Natural killer cell (primary cell): Measurements from ENCODE around the gene WDR77. TPM values are rescaled to one million over a fixed set of nuclear protein-coding genes. Genes with fewer than 3 reads are reported as not detected.

ENCODE experiments used
- ATAC-seq, 3 donors: fragments of 150-1000 bp in 2 of 3; fragments of 200-7000 bp in 1 of 3; cut with Tn5 transposase; 1 replicate in 1 of 3; 2 replicates in 2 of 3; pipeline ENCODE4 v1.10.0; 2021; ENCODE audit warnings: mild to moderate bottlenecking in 2 of 3, moderate library complexity in 2 of 3
- DNase-seq, 2 donors: peaks; one replicate each; pipeline versions ENCODE4 v3.0.0 to v3.0.0-alpha.2; 2013 to 2021; ENCODE audit warnings: mixed read lengths in 1 of 2
- H3K27ac ChIP-seq: one replicate; pipeline ENCODE4 v1.5.1; 2013; ENCODE audit warnings: mild to moderate bottlenecking, low read length
- H3K27me3 ChIP-seq: one replicate; pipeline ENCODE4 v1.6.1; 2013; ENCODE audit warnings: low read length; ENCODE audit not compliant: control insufficient read depth, insufficient read depth
- H3K36me3 ChIP-seq: one replicate; pipeline ENCODE4 v1.6.1; 2013; ENCODE audit warnings: low read length; ENCODE audit not compliant: control insufficient read depth, insufficient read depth
- H3K4me1 ChIP-seq: one replicate; pipeline ENCODE4 v1.6.1; 2013; ENCODE audit warnings: low read length; ENCODE audit not compliant: control insufficient read depth, insufficient read depth
- H3K4me3 ChIP-seq: one replicate; pipeline ENCODE4 v1.5.1; 2013; ENCODE audit warnings: low read length
- H3K9me3 ChIP-seq: one replicate; pipeline ENCODE4 v1.6.1; 2013; ENCODE audit warnings: low read length; ENCODE audit not compliant: control insufficient read depth, insufficient read depth
- H3K27ac Mint-ChIP-seq, 2 donors: one replicate each; pipeline ENCODE4 v1.8.0; 2022; ENCODE audit warnings: mild to moderate bottlenecking in 2 of 2, mixed read lengths in 2 of 2, moderate library complexity in 1 of 2
- H3K27me3 Mint-ChIP-seq, 2 donors: one replicate each; pipeline ENCODE4 v1.8.0; 2022; ENCODE audit warnings: low read depth in 2 of 2, mixed read lengths in 2 of 2
- H3K36me3 Mint-ChIP-seq: one replicate; pipeline ENCODE4 v1.8.0; 2022; ENCODE audit warnings: mixed read lengths
- H3K4me1 Mint-ChIP-seq, 2 donors: one replicate each; pipeline ENCODE4 v1.8.0; 2022; ENCODE audit warnings: mixed read lengths in 2 of 2
- H3K4me3 Mint-ChIP-seq: one replicate; pipeline ENCODE4 v1.8.0; 2022; ENCODE audit warnings: mild to moderate bottlenecking, moderate library complexity, mixed read lengths
- H3K9me3 Mint-ChIP-seq, 2 donors: one replicate each; pipeline ENCODE4 v1.8.0; 2022; ENCODE audit warnings: mixed read lengths in 2 of 2
- CTCF ChIP-seq: fragments of 200-600 bp; IDR thresholded peaks from one replicate; pipeline ENCODE4 v1.8.0; 2022; ENCODE audit warnings: antibody characterized with exemption
- WGBS: methylation state at CpG from one replicate; pipeline ENCODE4 v1.1.7; 2013; ENCODE audit warnings: missing lambda C conversion rate; ENCODE audit not compliant: insufficient coverage; 5-methylcytosine and 5-hydroxymethylcytosine counted together
- intact Hi-C: fragments of 100-400 bp; cut with micrococcal nuclease; formaldehyde crosslinking; loops from one replicate; pipeline ENCODE4 v1.14.2; 2022
- total RNA-seq, 4 donors: library from RNA; stranded (reverse); fragments of 120-200 nt in 1 of 4; gene quantifications; one replicate each; pipeline versions ENCODE4 v1.2.3 to v1.2.4, GENCODE V29; 2013 to 2022

Gene WDR77
- total RNA-seq, 3 donors from 2014 or later (not counting 1 experiment from before 2014, with no cell fraction given), result 15.5 to 20.8 (median 17.8) TPM

- Mint-ChIP-seq H3K36me3 (peaks cover 24% of the 10 kb centered on the region), H3K27me3 (no peaks in the 10 kb centered on the region), H3K4me3 (no peak overlapping the region), H3K9me3 (no peaks in the 10 kb centered on the region), H3K4me1 (peaks cover 13 to 15% of the 10 kb centered on the region in 2 donors), H3K27ac (no peak overlapping the region)
- no peak for ATAC-seq
- Histone ChIP-seq H3K27ac (no peak overlapping the region), H3K27me3 (no peaks in the 10 kb centered on the region), H3K36me3 (peaks cover 64% of the 10 kb centered on the region), H3K4me3 (no peak overlapping the region), H3K4me1 (no peaks in the 10 kb centered on the region), H3K9me3 (no peaks in the 10 kb centered on the region)
- 99% methylated on average over 3 of the region's 4 CpGs for WGBS
- DNase-seq, result no peak
- TF ChIP-seq CTCF, result no peak
- intact Hi-C loops, result no loop called here
Observed at GRCh38 chr1:111442457-111442856, 6.6 kb downstream of the WDR77 start.

DNA sequence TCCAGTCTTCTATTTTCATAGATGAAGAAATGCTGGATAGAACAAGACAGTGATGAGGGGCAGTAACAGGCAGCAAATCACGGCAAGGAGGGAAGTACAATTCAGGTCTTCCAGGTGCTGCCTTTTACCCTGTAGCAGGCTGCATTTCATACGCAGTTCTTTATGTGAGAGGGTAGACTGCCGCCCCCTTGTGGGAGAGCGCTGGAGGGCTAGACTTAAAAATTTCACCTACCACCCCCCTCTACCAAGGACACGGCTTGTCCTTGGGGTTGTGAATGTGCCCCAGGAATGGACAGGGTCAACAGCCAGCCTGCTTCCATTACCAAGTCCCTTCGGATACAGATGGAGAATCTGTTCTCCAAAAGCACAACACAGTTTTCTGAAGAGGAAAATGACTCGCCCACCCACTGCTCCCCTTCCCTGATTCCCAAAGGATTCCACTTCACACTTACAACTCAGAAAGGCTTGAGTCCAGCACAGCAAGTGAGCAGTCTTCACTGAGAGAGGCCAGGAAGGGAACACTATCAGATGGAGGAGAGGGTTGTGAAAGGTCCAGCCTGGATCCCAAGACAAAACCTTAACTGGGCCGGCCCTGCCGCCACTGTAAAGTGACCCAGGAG, 7.4 kb downstream of the WDR77 start:
- H3K27ac Mint-ChIP-seq, result no peak overlapping the region
- no peaks in the 10 kb centered on the region for H3K27me3 Mint-ChIP-seq
- Histone ChIP-seq H3K4me3 (no peak overlapping the region), H3K27ac (no peak overlapping the region), H3K4me1 (no peaks in the 10 kb centered on the region), H3K9me3 (no peaks in the 10 kb centered on the region), H3K36me3 (peaks cover 66% of the 10 kb centered on the region), H3K27me3 (no peaks in the 10 kb centered on the region)
- no peaks in the 10 kb centered on the region for H3K9me3 Mint-ChIP-seq
- DNase-seq, result peak in 1 of 2 donors; percentile 81
- peak; percentile 49 to 74 (median 64) for ATAC-seq
- H3K36me3 Mint-ChIP-seq, result peaks cover 24% of the 10 kb centered on the region
- no peak overlapping the region for H3K4me3 Mint-ChIP-seq
- peak; percentile 36 for TF ChIP-seq CTCF
- WGBS, result 68% methylated on average over 9 of the region's 9 CpGs
- H3K4me1 Mint-ChIP-seq, result peaks cover 7% of the 10 kb centered on the region in 2 donors
- intact Hi-C loops, result no loop called here

DNA sequence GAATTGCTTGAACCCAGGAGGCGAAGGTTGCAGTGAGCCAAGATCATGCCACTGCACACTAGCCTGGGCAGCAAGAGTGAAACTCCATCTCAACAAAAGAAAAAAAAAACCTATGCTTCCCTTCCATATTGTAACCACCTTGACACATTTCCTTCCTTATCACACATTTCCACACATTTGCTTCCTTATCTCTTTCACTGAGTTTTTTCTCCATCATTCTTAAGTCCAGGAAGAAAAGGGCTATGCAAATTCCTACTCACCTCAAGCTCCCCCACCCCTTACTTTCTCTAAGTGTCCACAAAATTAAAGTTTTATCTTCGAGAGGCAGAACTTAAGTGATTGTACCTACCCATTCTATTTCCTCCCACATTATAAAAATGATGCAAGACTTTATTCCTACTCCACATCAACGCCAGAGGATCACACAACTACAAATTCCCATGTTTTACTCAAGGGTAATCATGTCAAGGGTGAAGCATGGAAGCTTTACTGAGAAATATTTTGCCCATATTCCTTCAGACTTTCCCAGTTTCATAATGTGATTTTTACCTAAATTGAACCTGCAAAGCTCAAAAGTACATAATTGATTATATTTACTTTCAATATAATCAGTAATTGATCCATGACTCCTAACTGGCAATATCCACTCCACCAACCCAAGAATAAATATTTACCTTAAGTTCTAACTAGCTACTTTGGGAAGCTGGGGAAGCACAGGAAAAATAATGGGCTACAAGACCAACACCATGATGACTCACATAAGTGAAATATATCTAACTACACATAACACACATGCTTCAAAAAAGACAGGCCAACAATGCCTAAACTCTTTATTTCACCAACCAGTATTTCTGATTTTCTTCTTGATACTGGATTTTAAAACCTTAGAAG, 9.3 kb downstream of the WDR77 start:
- Mint-ChIP-seq H3K27me3 (no peaks in the 10 kb centered on the region), H3K36me3 (peaks cover 22% of the 10 kb centered on the region)
- no peak overlapping the region for H3K27ac ChIP-seq

More for the DNA sequence above, 9.3 kb downstream of the WDR77 start:
- no peak for ATAC-seq
- 96% methylated on average over 3 of the region's 3 CpGs for WGBS
- DNase-seq, result no peak
- Histone ChIP-seq H3K27me3 (no peaks in the 10 kb centered on the region), H3K36me3 (peaks cover 60% of the 10 kb centered on the region), H3K4me3 (no peak overlapping the region), H3K9me3 (no peaks in the 10 kb centered on the region), H3K4me1 (no peaks in the 10 kb centered on the region)
- Mint-ChIP-seq H3K4me3 (no peak overlapping the region), H3K4me1 (no peaks in the 10 kb centered on the region), H3K27ac (peak overlapping the region in 1 of 2 donors; percentile 3), H3K9me3 (no peaks in the 10 kb centered on the region)
- no peak for TF ChIP-seq CTCF
- intact Hi-C loops, result no loop called here
